ENCODE measurements around the gene DNAJC8.

DNAJC8 gene

DNA sequence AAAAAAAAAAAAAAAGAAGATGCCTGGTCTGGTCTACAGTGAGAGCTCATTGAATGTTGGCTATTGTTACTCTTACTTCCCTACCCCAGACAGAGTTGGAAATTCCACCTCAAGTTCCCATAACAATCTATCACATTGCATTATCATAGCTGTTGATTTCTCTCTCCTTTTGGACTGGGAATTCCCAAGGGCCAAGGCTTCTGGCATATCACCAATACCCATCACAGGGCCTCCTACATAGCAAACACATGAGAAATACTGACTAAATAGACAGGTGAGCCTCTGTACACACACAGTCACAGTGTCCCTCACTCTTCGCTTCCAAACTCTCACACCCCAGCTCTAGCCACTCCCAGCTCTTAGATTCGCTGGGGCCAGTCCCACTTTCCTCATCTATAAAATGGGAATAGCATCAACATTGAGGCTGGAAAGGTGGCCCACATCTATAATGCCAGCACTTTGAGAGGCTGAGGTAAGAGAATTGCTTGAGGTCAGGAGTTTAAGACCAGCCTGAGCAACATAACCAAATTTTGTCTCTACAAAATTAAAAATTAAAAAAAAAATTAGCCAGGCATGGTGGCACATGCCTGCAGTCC lies 62.7 kb downstream of the DNAJC8 start:
- no peak for DNase-seq

DNA sequence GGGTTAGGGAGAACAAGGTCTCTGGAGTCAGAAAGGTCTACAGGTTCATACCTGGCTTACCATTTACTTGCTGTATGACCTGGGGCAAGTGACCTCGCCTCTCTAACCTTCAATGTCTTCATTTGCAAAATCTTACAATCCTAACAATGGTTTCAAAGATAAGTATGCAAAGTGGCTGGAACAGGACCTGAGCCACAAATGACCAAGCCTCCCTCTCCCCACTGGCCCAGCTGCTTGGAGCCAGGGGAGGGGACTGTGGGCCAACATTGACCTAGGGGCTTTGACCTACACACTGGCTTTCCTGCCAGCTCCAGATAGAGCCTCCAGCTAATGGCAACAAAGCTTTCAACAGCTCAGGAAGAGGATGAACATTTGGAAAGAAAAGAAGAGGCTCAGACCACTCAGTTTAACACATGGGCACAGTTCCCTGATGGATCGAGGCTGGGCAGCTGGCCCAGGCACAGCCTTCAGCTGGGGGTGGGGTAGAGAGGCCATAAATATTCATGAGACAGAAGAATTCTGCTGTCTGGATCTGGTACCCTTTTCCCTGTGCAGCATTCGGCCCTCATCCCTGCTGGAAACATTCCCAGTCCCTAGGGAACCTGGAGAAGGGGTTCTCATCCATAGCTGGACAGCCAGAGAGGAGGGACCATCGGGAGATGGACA lies 69.2 kb downstream of the DNAJC8 start:
- no peak for DNase-seq

DNA sequence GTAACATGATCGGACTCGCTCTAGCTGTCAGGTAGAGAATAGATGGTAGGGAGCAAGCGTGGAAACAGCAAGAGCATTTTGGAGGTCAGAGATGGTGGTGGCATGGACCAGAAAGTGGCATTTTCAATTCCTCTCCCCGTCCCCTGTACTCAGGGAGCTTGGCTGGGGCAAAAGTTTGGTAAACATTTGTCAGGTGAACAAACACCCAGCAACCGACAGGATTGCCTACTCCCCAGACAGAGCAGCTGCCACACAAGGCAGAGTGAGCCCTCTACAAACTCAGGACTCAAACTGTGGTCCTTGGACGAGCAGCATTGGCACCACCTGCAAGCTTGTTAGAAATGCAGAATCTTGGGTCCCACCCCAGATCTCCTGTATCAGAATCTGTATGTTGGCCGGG lies 70.7 kb downstream of the DNAJC8 start:
- no peak for DNase-seq

DNA sequence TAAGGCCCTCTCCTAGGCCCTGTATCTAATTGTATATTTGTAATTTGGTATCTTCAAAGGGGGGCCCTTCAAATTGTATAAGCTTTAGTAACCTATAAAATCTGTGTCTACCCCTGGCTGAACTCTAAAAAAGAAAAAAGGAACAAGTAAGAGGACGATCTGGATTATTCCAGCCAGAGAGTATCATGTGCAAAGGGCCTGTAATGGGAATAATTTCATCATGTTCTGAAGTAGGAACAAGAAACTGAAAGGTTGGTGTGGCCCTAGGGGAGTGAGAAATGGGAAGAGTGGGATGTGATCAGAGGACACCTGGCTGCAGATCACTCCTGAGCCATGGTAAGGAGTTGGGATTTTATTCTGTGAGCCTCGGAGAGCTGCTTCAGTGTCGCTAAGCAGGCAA lies 71.1 kb downstream of the DNAJC8 start:
- DNase-seq, result no peak

DNA sequence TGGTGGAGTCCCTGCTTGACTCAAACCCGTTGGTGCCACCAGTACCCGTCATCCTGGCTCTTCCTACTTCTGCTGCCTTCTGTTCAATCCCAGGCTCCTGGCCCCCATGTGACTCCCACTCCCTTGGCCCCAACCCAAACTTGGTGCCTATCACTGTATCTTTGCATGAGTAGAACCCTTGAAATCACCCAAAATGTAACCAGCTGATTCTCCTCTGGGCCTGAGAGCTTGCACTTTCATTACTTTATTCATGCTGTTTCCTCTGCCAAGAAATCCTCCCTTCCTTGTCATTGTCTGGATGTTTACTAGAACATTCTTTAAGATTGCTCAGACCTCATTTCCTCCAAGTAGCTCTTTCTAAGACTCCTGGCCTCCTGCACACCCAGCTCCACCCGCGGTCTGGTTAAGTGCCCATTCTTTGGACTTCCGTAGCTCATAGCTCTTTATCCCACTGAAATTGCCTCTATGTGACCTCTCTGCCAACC lies 72.0 kb downstream of the DNAJC8 start:
- DNase-seq, result no peak

DNA sequence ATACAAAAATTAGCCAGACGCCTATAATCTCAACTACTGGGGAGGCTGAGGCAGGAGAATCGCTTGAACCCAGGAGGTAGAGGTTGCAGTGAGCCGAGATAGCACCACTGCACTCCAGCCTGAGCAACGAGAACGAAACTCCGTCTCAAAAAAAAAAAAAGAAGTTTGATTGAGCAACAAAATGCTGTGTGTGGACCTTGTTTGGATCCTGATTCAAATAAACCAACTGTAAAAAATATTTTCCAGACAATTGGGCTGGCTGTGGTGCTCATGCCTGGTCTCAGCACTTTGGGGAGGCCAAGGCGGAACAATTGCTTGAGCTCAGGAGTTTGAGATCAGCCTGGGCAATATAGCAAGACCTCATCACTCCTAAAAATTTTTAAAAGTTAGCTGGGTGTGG lies 73.1 kb downstream of the DNAJC8 start:
- DNase-seq, result no peak

DNA sequence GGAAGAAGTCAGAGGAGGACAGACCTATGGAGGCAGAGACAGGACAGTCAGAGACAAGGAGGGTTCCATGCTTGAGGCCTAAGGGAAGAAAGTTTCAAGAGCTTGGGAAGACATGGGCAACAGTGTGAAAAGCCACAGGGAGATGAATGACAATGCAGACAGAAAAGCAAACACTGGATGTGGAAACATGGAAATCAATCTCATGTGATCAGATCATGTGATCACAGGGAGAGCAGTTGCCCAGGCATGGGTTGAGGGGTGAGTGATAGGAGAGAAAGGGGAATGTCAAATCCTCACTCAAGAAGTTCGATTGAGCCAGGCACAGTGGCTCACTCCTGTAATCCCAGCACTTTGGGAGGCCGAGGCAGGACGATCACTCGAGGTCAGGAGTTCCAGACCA lies 73.6 kb downstream of the DNAJC8 start:
- no peak for DNase-seq

DNA sequence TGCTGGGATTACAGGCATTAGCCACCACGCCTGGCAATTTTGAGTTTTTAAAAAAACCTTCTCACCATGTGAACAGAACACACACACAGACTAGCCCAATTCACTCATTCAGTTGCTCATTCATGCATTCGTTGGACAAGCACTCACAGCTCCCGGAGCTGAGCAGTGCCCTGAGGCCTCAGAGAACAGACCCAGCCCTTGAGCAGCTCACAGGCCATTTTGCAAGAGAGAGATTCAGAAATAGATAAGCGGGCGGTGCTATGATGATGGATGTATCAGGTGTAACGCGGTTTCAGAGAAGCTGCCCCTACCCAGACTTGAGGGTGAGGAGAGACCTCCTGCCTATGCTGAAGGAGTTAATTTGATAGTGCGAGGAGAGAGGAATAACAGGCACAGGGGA lies 74.9 kb downstream of the DNAJC8 start:
- DNase-seq, result no peak

DNA sequence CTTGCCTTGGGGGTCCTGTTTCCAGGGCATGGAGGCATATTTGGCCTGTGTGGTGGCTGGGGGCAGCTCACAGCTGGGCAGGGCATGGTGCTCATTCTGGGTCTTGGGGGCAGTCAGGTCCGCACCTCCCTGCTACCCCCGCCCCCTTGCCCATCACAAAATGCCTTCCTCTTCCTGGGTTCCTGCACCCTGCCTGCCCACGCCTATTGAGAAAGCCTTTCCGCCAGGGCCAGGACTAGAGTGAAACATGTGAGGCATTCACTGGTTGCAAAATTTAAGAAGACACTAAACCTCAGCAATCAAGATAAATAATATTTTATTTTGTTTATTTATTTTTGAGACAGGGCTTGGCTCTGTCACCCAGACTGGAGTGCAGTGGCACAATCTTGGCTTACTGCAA lies 76.0 kb downstream of the DNAJC8 start:
- no peak for DNase-seq

DNA sequence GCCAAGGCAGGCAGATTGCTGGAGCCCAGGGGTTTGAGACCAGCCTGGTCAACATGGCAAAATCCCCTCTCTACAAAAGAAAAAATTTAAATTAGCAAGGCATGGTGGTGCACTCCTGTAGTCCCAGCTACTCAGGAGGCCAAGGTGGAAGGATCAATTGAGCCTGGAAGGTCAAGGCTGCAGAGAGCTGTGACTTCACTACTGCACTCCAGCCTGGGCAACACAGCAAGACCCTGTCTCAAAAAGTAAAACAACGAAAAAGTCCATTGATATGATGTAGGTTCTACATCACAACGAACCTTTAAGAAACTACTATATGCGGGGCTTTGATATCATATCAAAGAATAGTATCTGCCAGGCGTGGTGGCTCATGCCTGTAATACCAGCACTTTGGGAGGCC lies 77.2 kb downstream of the DNAJC8 start:
- DNase-seq, result no peak

DNA sequence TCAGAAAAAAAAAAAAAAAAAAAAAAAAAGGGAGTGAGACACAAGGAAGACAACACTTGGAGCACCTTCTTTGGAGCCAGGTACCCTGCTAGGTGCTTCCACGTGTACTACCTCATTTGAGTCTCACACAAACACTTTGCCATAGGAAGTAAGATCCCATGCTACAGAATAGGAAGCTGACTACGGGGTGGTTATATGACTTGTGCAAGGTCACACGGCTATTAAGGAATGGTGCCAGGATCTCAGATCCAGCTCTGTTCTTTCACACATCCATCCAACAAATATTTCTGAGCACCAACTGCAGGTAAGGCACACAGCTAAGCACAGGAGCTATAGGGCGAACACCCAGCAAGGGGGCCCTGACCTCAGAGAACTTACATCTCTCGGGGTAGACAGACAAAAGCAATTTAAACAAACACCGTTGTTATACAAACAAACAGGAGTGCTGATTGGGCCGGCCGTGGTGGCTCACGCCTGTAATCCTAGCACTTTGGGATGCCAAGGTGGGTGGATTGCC lies 78.7 kb downstream of the DNAJC8 start:
- DNase-seq, result no peak
